Measurements from ENCODE around the gene LOXL3. TPM values are rescaled to one million over a fixed set of nuclear protein-coding genes. Genes with fewer than 3 reads are reported as not detected.

LOXL3 gene
- total RNA-seq, 1 experiment from 2014 or later, result 0.88 TPM

DNA sequence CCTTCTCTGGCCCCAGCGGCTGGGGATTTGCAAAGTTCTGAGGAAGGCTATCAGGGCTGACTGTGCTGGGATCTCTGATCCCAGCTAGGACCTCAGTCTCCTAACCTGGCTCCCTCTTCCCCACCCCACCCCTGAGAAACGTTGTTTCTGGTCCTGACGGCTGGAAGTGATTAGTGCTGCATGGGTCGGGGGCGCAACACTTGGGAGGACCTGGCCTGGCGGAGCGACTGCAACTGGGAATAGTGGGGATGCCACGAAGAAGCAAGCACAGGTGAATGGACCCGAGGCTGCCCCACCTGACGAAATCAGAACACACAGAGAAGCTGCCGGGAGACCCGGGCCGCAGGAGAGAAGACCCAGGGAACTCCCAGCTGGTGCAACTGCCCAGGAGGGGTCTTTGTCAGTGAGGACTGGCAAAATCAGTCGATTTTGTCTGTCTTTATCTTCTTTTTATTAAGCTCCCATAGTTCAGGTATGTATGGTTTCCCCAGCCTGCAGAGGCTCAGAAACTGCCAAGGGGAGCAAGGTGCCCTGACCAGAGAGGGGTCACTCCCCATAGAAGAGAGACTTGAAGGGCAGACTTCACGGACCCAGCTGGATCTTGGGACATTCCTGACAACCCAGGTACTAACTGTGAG is 53.7 kb downstream of the LOXL3 start:
- TF ChIP-seq CTCF (conservative IDR thresholded peaks at IDR 0.05; ENCODE audit: low read depth, low read length), result no peak
- no peak for TF ChIP-seq EZH2 (IDR thresholded peaks at IDR 0.05; ENCODE audit: borderline replicate concordance, low read depth, low read length, poor library complexity, severe bottlenecking)
- Histone ChIP-seq H3K9me3 (ENCODE audit: low read depth, low read length, poor library complexity, severe bottlenecking) (no peaks in the 10 kb centered on the region), H3K4me3 (ENCODE audit: low read depth, low read length, poor library complexity, severe bottlenecking) (no peak overlapping the region), H3K36me3 (ENCODE audit: insufficient read depth, low read length, poor library complexity, severe bottlenecking) (peaks cover 4% of the 10 kb centered on the region), H3K27me3 (replicated peaks; ENCODE audit: insufficient read depth, low read depth, low read length, poor library complexity) (peaks cover 31% of the 10 kb centered on the region), H3K27ac (ENCODE audit: low read depth, low read length, poor library complexity, severe bottlenecking) (no peak overlapping the region), H3K4me1 (ENCODE audit: insufficient read depth, low read length, poor library complexity, severe bottlenecking) (peaks cover 5% of the 10 kb centered on the region)
- intact Hi-C loops (cut with micrococcal nuclease; ENCODE audit: unreplicated experiment), result no loop called here
- CTCF ChIA-PET, result no interaction called here
- no TSS peak for BruUV-seq (replicated peaks)
- POLR2A ChIA-PET (ENCODE audit: low non-redundant PET), result interaction anchor here (0.5 kb wide), 1 partner anchor 109 kb away, joined by 3 read pairs; no protein-coding TSS in a partner anchor
- no peak for DNase-seq (ENCODE audit: low spot score)

DNA sequence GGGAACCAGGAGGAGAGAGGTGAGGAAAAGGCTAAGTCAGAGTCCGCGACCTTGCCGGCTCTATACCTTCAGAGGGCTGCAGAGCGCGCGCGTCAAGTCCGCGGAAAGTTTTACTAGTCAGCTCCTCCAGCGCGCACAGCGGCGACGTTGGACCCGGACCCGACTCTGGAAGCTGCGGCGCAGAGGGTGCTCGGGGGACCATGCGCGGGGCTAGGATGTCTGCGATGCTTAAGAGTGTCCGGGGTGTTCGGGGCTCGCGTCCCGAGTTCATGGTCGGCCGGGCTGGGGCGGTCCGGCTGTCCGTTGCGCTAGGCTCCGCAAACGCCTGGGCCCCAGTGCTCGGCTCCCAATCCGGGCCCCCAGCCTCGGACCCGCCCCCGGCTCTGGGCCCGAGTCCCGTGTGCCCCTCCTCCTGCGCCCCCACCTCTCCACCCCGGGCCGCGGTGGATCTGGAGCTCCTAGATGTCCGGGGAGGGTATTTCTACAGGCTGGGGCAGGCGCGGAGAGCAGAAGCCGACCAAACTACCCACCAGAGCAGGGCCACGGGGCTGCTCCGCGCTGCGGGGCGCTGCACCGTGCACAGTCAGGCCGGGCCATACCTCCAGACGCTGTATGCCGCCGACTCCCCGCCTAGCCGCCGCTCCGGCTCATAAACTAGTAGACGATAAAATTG is 54.3 kb downstream of the LOXL3 start, which contains the start of gene LBX2:
Gene LBX2 (minus strand): TSS at position 337 of the 673 bp plus-strand sequence. CDS start 66 bp downstream, at position 271.
- CTCF ChIA-PET, result no interaction called here
- Histone ChIP-seq H3K27me3 (replicated peaks; ENCODE audit: insufficient read depth, low read depth, low read length, poor library complexity) (peaks cover 31% of the 10 kb centered on the region), H3K4me1 (ENCODE audit: insufficient read depth, low read length, poor library complexity, severe bottlenecking) (peaks cover 5% of the 10 kb centered on the region), H3K4me3 (ENCODE audit: low read depth, low read length, poor library complexity, severe bottlenecking) (peak within 1 kb of the TSS; percentile 41), H3K27ac (ENCODE audit: low read depth, low read length, poor library complexity, severe bottlenecking) (no peak within 1 kb of the TSS), H3K36me3 (ENCODE audit: insufficient read depth, low read length, poor library complexity, severe bottlenecking) (no peaks in the 10 kb centered on the region), H3K9me3 (ENCODE audit: low read depth, low read length, poor library complexity, severe bottlenecking) (no peaks in the 10 kb centered on the region)
- POLR2A ChIA-PET (ENCODE audit: low non-redundant PET), result no interaction called here
- BruUV-seq (replicated peaks), result no TSS peak
- intact Hi-C loops (cut with micrococcal nuclease; ENCODE audit: unreplicated experiment), result no loop called here
- DNase-seq (ENCODE audit: low spot score), result no peak
- TF ChIP-seq EZH2 (IDR thresholded peaks at IDR 0.05; ENCODE audit: borderline replicate concordance, low read depth, low read length, poor library complexity, severe bottlenecking), result peak; percentile 43
- no peak for TF ChIP-seq CTCF (conservative IDR thresholded peaks at IDR 0.05; ENCODE audit: low read depth, low read length)

GRCh38 chr2:74498500-74499266 is 55.1 kb downstream of the LOXL3 start:
- ChIA-PET POLR2A (ENCODE audit: low non-redundant PET) (no interaction called here), CTCF (no interaction called here)
- no peak for DNase-seq (ENCODE audit: low spot score)
- peak overlapping the region; percentile 41 for H3K4me3 ChIP-seq (ENCODE audit: low read depth, low read length, poor library complexity, severe bottlenecking)
- TF ChIP-seq CTCF (conservative IDR thresholded peaks at IDR 0.05; ENCODE audit: low read depth, low read length) (no peak), EZH2 (IDR thresholded peaks at IDR 0.05; ENCODE audit: borderline replicate concordance, low read depth, low read length, poor library complexity, severe bottlenecking) (peak; percentile 66)
- no peaks in the 10 kb centered on the region for H3K36me3 ChIP-seq (ENCODE audit: insufficient read depth, low read length, poor library complexity, severe bottlenecking)
- H3K9me3 ChIP-seq (ENCODE audit: low read depth, low read length, poor library complexity, severe bottlenecking), result no peaks in the 10 kb centered on the region
- H3K27me3 ChIP-seq (replicated peaks; ENCODE audit: insufficient read depth, low read depth, low read length, poor library complexity), result peaks cover 31% of the 10 kb centered on the region
- peaks cover 5% of the 10 kb centered on the region for H3K4me1 ChIP-seq (ENCODE audit: insufficient read depth, low read length, poor library complexity, severe bottlenecking)
- BruUV-seq (replicated peaks), result no TSS peak
- no peak overlapping the region for H3K27ac ChIP-seq (ENCODE audit: low read depth, low read length, poor library complexity, severe bottlenecking)
- intact Hi-C loops (cut with micrococcal nuclease; ENCODE audit: unreplicated experiment), result no loop called here
